ENCODE measurements around the gene ZDHHC6. TPM values are rescaled to one million over a fixed set of nuclear protein-coding genes. Genes with fewer than 3 reads are reported as not detected.

Gene ZDHHC6
- total RNA-seq, 1 experiment from 2014 or later: 88.5 TPM

- TF ChIP-seq YY1 (IDR thresholded peaks at IDR 0.05; ENCODE audit: extremely low read depth, insufficient replicate concordance, low read depth, low read length) (peak; percentile 15), EGR1 (IDR thresholded peaks at IDR 0.05; ENCODE audit: low read depth) (no peak), RAD21 (IDR thresholded peaks at IDR 0.05; ENCODE audit: low read depth) (no peak), ELF1 (IDR thresholded peaks at IDR 0.05; ENCODE audit: borderline replicate concordance, low read depth) (peak; percentile 98), EZH2 (IDR thresholded peaks at IDR 0.05) (no peak), JUND (IDR thresholded peaks at IDR 0.05) (no peak), SRF (IDR thresholded peaks at IDR 0.05; ENCODE audit: low read depth) (peak; percentile 39; the same call in 1 of the 2 replicates)
Observed at GRCh38 chr10:112446855-112447619, at the start of gene ZDHHC6, which contains the start of gene VTI1A (continued).

- H3K79me2 ChIP-seq (ENCODE audit: insufficient read depth, low read length): peaks cover 83% of the 10 kb centered on the region
- H3K4me3 ChIP-seq (replicated peaks in 1 of 2; ENCODE audit: low read depth in 1 of 2, low read length in 2 of 2): no peak overlapping the region
- no TSS peak for BruUV-seq (replicated peaks)
- intact Hi-C loops (cut with micrococcal nuclease): no loop called here
- RAD21 ChIA-PET (ENCODE audit: low non-redundant PET in 1 of 2, low total read pairs in 2 of 2, uncharacterized antibody in 2 of 2, unreplicated experiment in 2 of 2): no interaction called here
- ATAC-seq (no peak), DNase-seq (ENCODE audit: low read depth, low spot score) (no peak)
- H3K9me3 ChIP-seq (ENCODE audit: control insufficient read depth in 1 of 2, insufficient read depth in 1 of 2, low read depth in 1 of 2, low read length in 2 of 2): no peaks in the 10 kb centered on the region
- CTCF ChIA-PET: no interaction called here
- H3K9me2 ChIP-seq (ENCODE audit: insufficient read depth): no peaks in the 10 kb centered on the region
- peaks cover 88 to 97% of the 10 kb centered on the region in 2 experiments for H3K4me1 ChIP-seq (ENCODE audit: control insufficient read depth in 1 of 2, insufficient read depth in 2 of 2, low read length in 2 of 2)
- no peak for TF ChIP-seq ZBTB33 (IDR thresholded peaks at IDR 0.05; ENCODE audit: extremely low read depth, insufficient replicate concordance, low read length)
- no peak for TF ChIP-seq YY1 (IDR thresholded peaks at IDR 0.05; ENCODE audit: extremely low read depth, insufficient replicate concordance, low read depth, low read length)
- TF ChIP-seq EGR1 (IDR thresholded peaks at IDR 0.05; ENCODE audit: low read depth): no peak
- no peak for TF ChIP-seq SRF (IDR thresholded peaks at IDR 0.05; ENCODE audit: low read depth)
- no peak for TF ChIP-seq POLR2A (IDR thresholded peaks at IDR 0.05; ENCODE audit: borderline replicate concordance, extremely low read depth, insufficient read depth, insufficient read length)
- TF ChIP-seq FOSL1 (IDR thresholded peaks at IDR 0.05; ENCODE audit: low read depth): no peak
- TF ChIP-seq ZFX (IDR thresholded peaks at IDR 0.05): no peak
- TF ChIP-seq EZH2phosphoT487 (IDR thresholded peaks at IDR 0.05; ENCODE audit: borderline replicate concordance): no peak
- no peak for TF ChIP-seq RAD21 (IDR thresholded peaks at IDR 0.05; ENCODE audit: low read depth)
- H3K27ac ChIP-seq (ENCODE audit: low read depth, low read length): peak overlapping the region; percentile 86
- POLR2A ChIA-PET: interaction anchor here (0.6 to 5.3 kb wide), 7 partner anchors 15 to 1551 kb away, joined by 3 to 44 read pairs (median 17); no protein-coding TSS in a partner anchor
- no peaks in the 10 kb centered on the region for H4K20me1 ChIP-seq (ENCODE audit: insufficient read depth)
- no peak overlapping the region for H2AFZ ChIP-seq (ENCODE audit: low read depth, low read length, poor library complexity, severe bottlenecking)
- peak overlapping the region; percentile 65; the same call in 1 of the 2 replicates for H3K9ac ChIP-seq (ENCODE audit: low read length)
- H3K4me2 ChIP-seq (ENCODE audit: low read length): peak overlapping the region; percentile 52; the same call in 1 of the 2 replicates
- no peaks in the 10 kb centered on the region for H3K27me3 ChIP-seq (ENCODE audit: insufficient read depth, low read length)
- no peaks in the 10 kb centered on the region for H3K36me3 ChIP-seq (ENCODE audit: control insufficient read depth in 1 of 2, insufficient read depth in 2 of 2, low read length in 2 of 2)
Observed at GRCh38 chr10:112492736-112493135, 46.0 kb upstream of the ZDHHC6 start.

All from HCT116 (cell line).